HL-60 (cell line): Measurements from ENCODE around the gene FDCSP.

Experiments used
- DNase-seq, 2 experiments: peaks; one replicate each; pipeline ENCODE4 v3.0.0-alpha.2; 2010 to 2020; ENCODE audit warnings: low read depth in 1 of 2, low spot score in 1 of 2
- H3K27ac ChIP-seq: fragments of 250-450 bp; sonication (Bioruptor Pico); replicated peaks from 2 replicates; pipeline ENCODE4 v1.5.1; 2020; ENCODE audit warnings: mild to moderate bottlenecking, moderate library complexity
- H3K27me3 ChIP-seq: fragments of 250-450 bp; sonication (Bioruptor Pico); 2 replicates; pipeline ENCODE4 v1.5.1; 2021; ENCODE audit warnings: mild to moderate bottlenecking, moderate library complexity; ENCODE audit not compliant: insufficient read depth, poor library complexity, severe bottlenecking
- H3K4me3 ChIP-seq: replicated peaks from 2 replicates; pipeline ENCODE4 v1.5.1; 2011; ENCODE audit warnings: mild to moderate bottlenecking, control low read depth, low read length; ENCODE audit not compliant: insufficient read depth
- GABPA ChIP-seq: IDR thresholded peaks from 2 replicates; pipeline ENCODE4 v1.6.1; 2012; ENCODE audit warnings: low read depth
- POLR2AphosphoS5 ChIP-seq: IDR thresholded peaks from 2 replicates; pipeline ENCODE4 v1.6.1; 2012; ENCODE audit warnings: low read depth
- SPI1 ChIP-seq: IDR thresholded peaks from 2 replicates; pipeline ENCODE4 v1.6.1; 2012; ENCODE audit warnings: low read depth, mild to moderate bottlenecking, borderline replicate concordance
- TF ChIP-seq, protein P1 (sequence below): IDR thresholded peaks from one replicate; pipeline ENCODE4 v1.5.1; 2011; ENCODE audit warnings: low read length, control low read depth, inconsistent platforms; ENCODE audit not compliant: insufficient read depth
- TF ChIP-seq, protein P2 (sequence below): IDR thresholded peaks from 2 replicates; pipeline ENCODE4 v1.6.1; 2012; ENCODE audit warnings: low read depth; ENCODE audit not compliant: insufficient replicate concordance

Gene FDCSP

DNA sequence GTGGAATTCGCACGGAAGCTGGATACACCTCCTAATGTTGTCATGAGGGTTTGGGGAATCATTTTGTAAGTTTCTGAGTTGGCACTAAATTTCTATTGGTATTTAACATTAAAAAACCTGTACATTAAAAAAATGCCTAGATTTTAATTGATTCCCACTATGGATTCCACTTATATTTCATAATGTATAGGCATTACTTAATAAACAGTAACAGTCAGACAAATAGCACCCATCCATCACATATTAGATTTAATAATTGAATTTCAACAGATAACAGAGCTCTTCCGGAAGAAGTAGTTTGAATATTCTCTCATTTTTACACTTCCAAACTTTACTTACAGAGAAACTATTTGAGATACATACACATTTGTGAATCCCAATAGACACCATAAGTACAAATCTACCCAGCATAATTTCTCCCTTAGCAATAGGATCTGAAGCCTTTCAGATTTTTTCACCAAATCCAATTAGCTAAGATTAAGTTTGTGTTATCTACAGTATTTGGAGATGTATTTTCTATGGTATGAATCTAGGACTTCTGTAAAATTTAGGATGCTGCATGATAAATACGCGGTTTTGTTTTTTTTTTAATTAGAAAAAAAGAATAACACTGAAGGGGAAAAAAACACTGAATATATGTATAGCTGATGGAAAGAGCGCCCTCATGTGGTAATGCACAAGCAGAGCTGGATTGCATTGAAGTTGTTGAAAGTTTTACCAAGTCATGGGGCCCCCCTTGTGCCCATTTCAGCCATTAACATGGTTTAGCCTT lies 42.6 kb upstream of the FDCSP start:
- no peaks in the 10 kb centered on the region for H3K27me3 ChIP-seq
- no peak overlapping the region for H3K27ac ChIP-seq
- no peak overlapping the region for H3K4me3 ChIP-seq
- peak in 1 of 2 experiments; percentile 15 for DNase-seq
- TF ChIP-seq POLR2AphosphoS5 (no peak), GABPA (no peak), SPI1 (no peak)
- TF ChIP-seq, protein P1, sequence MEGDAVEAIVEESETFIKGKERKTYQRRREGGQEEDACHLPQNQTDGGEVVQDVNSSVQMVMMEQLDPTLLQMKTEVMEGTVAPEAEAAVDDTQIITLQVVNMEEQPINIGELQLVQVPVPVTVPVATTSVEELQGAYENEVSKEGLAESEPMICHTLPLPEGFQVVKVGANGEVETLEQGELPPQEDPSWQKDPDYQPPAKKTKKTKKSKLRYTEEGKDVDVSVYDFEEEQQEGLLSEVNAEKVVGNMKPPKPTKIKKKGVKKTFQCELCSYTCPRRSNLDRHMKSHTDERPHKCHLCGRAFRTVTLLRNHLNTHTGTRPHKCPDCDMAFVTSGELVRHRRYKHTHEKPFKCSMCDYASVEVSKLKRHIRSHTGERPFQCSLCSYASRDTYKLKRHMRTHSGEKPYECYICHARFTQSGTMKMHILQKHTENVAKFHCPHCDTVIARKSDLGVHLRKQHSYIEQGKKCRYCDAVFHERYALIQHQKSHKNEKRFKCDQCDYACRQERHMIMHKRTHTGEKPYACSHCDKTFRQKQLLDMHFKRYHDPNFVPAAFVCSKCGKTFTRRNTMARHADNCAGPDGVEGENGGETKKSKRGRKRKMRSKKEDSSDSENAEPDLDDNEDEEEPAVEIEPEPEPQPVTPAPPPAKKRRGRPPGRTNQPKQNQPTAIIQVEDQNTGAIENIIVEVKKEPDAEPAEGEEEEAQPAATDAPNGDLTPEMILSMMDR = peak; percentile 43
- TF ChIP-seq, protein P2, sequence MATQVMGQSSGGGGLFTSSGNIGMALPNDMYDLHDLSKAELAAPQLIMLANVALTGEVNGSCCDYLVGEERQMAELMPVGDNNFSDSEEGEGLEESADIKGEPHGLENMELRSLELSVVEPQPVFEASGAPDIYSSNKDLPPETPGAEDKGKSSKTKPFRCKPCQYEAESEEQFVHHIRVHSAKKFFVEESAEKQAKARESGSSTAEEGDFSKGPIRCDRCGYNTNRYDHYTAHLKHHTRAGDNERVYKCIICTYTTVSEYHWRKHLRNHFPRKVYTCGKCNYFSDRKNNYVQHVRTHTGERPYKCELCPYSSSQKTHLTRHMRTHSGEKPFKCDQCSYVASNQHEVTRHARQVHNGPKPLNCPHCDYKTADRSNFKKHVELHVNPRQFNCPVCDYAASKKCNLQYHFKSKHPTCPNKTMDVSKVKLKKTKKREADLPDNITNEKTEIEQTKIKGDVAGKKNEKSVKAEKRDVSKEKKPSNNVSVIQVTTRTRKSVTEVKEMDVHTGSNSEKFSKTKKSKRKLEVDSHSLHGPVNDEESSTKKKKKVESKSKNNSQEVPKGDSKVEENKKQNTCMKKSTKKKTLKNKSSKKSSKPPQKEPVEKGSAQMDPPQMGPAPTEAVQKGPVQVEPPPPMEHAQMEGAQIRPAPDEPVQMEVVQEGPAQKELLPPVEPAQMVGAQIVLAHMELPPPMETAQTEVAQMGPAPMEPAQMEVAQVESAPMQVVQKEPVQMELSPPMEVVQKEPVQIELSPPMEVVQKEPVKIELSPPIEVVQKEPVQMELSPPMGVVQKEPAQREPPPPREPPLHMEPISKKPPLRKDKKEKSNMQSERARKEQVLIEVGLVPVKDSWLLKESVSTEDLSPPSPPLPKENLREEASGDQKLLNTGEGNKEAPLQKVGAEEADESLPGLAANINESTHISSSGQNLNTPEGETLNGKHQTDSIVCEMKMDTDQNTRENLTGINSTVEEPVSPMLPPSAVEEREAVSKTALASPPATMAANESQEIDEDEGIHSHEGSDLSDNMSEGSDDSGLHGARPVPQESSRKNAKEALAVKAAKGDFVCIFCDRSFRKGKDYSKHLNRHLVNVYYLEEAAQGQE = no peak

DNA sequence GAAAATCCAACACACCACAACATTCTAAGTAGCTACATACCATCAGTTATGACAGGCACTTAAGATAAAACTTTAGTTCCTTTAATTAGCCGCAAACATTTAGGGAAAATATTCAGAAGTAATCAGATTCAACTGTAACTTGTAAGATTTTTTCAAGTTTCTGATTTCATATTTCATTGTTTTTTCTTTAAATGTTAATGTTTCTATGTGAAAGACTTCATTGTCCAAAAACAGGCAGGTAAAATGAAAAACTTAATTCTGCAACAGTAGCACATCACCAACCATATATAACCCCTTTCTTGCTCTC lies 42.0 kb upstream of the FDCSP start:
- Histone ChIP-seq H3K27me3 (no peaks in the 10 kb centered on the region), H3K4me3 (no peak overlapping the region), H3K27ac (no peak overlapping the region)
- TF ChIP-seq, protein P1 = no peak
- no peak for TF ChIP-seq SPI1
- TF ChIP-seq, protein P2 = no peak
- no peak for TF ChIP-seq GABPA
- TF ChIP-seq POLR2AphosphoS5 = no peak
- no peak for DNase-seq

DNA sequence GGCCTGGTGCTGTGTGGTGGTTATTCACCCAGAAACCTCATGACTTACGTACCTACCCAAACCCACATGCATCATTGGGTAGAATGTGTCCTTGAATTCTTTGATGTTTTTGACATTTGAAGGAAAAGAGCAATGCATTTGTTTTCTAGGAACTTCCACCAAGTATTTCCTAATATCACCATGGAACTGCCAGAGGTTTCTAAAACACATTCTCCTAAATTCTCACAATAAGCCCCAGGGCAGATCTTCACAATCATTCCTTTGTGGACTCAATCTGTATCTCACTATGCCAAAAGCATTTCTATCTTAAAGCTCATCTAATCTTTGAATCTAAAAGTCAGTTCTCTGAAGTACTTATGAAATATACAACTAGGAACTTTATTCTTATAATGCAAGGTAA lies 38.7 kb upstream of the FDCSP start:
- no peak for DNase-seq
- TF ChIP-seq GABPA = no peak
- TF ChIP-seq SPI1 = no peak
- TF ChIP-seq, protein P1 = no peak
- TF ChIP-seq, protein P2 = no peak
- no peak for TF ChIP-seq POLR2AphosphoS5
- Histone ChIP-seq H3K4me3 (no peak overlapping the region), H3K27ac (no peak overlapping the region), H3K27me3 (no peaks in the 10 kb centered on the region)
